GF-D8 (cell line): Measurements from ENCODE around the gene ANK3.

Source experiments
- DNase-seq: peaks from one replicate; lab custom pipeline; 2025; lab: John Stamatoyannopoulos, UW

ANK3 gene

DNA sequence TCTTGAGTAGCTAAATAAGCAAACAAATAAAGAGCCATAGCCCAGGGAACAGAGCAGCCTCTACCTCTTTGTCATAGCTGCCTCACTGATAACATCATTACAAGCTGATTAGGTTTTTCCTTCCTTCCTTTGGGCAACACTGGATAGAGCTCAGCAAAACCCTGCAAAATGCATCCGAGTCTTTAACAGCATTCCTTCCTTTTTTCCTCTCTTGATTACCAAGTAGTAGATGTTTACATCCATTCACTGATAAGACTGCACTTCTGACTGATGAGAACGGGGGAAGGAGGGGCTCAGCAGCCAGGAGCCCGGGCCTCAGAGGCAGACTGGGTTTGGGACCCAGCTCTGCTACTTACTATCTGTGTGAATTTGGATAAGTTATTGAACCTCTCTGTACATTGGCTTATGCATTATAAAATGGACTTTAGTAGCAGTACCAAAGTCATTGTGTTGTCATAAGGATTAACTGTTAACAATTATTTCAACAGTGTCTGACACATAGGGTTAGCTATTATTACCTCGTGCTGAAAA, 214.2 kb downstream of the ANK3 start:
- DNase-seq, result no peak

DNA sequence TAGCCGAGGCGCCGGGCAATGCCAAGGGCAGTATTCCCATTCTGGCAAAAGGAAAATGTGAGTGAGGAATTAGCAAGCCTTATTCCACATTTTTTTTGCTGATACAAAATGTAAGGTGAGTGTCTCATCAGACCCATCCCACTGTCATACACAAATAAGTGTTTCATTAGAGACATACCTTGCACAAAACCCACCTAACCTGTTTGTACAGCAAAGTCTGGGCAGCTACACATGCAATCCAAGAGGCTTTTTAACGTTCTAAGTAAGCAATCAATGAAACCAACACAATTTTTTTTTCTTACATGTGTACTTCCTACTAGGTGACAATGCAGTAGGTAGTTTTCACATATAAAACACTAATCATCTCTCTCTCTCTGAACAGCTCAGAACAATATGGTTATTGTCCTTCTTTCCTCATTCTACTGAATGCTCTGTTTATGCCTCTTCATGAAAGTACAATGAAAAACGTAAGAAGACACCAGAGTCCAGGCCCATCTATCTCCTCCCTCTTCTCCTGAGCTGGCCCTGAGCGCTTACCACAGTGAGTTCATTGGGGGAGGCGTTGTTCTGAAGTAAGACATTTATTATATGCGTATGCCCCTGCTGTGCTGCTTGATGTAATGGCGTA, 217.2 kb downstream of the ANK3 start:
- no peak for DNase-seq

DNA sequence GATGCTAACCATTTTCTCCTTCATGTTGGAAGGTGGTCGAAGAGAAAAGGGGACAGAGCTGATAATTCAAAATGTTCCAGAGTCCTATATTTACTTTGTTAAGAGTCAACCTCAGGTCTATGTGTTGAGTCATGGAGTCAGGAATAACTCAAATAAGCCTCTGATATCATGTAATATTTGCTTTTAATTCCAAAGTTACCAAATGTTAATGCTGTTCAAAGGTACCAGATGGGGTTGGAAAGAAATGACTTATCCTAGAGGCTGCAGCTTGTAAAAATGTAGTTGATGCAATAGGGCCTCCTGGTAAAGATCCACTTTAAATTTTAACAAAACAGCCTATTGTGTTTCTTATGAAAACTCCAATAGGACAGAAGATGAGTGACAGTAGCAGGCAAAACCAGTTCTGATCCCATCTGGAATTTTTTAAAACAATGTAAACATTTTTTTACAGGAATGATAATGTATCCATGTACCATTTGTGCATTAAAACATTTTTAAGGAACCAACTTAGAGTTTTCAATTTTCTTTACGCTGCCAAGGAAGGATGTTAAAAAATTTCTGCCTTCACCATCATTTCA, 218.2 kb downstream of the ANK3 start:
- no peak for DNase-seq

DNA sequence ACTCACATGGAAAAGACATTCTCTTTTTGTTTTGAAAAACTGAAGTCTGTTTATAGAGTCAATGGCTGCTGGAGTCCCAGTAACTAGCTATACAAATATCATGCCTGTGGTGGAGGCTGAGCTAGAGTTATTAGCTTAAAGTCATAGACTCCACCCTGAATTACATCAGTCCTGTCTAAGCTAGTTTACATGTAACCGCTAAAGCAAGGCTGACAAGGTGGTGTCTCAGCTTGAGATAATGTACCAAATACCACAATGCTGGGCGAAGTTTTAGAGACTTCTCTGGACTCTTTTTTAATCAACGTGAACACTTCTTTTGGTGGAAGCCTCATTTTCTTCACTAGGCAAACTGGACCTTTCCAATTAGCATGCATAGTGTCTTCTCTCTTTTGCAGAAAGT, 219.4 kb downstream of the ANK3 start:
- DNase-seq, result no peak

DNA sequence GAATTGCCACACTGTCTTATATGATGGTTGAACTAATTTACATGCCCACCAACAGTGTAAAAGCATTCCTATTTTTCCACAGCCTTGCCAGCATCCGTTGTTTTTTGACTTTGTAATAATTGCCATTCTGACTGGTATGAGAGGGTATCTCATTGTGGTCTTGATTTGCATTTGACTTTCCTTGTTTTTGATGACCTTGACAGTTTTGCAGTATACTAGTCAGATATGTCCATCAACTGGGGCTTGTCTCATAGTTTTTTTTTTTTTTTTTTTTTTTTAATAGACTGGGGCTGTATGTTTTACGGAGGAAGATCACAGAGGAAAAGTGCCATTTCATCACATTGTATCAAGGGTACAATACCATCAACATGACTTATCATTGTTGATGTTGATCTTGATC, 220.6 kb downstream of the ANK3 start:
- no peak for DNase-seq

DNA sequence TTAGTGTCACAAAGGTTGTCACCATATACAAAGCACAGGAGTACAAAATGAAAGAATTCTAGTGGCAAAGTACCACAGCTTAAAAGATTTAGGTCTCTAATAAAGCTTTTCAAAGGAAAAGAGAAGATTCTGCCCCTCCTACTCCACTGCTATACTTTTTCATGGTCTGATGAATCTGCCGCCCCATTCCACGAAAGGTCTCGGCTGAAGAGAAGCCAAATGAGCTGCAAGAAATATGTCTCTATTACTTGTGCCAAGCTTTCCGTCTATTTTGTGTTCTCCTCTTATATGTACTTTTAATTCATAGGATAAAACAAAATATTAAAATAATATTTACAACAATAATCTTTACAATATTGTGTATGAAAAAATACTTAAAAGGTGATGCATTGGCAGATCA, 222.6 kb downstream of the ANK3 start:
- no peak for DNase-seq

DNA sequence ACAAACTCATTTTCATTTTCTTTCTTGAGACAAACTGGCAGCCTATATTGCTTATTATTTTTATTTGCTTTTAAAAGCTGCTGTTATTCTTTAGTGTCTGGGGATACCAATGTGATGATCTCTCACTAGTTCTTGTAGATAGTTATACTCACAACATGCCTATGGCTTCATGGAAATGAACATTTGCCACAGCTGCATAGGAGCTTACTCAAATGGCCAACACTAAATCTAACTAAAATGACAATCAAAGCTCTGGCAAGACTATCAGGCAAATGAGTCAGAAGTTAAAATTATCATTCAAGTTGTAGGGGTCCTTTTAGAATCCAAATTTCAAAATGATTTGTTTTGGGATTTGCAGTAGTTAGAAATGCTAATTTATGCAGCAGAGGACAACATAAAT, 225.9 kb downstream of the ANK3 start:
- no peak for DNase-seq

DNA sequence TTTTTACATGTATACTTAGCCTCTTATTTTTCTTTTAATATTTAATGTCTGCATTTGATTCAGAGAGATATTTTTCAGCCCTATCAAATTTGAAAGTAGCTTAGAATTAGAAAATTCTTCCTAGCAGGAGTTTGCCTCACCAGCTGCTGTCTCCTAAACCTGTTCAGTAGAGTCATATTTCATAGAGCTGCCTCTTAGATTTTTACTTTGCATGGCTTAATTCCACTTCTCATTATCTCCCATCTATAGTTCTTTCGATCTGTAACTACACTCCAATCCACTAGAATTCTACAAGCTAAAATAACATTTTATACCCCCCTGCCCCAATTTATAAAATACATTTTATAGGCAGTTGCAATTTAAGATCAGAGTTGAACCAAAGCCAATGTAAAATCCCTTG, 227.0 kb downstream of the ANK3 start:
- DNase-seq, result no peak

DNA sequence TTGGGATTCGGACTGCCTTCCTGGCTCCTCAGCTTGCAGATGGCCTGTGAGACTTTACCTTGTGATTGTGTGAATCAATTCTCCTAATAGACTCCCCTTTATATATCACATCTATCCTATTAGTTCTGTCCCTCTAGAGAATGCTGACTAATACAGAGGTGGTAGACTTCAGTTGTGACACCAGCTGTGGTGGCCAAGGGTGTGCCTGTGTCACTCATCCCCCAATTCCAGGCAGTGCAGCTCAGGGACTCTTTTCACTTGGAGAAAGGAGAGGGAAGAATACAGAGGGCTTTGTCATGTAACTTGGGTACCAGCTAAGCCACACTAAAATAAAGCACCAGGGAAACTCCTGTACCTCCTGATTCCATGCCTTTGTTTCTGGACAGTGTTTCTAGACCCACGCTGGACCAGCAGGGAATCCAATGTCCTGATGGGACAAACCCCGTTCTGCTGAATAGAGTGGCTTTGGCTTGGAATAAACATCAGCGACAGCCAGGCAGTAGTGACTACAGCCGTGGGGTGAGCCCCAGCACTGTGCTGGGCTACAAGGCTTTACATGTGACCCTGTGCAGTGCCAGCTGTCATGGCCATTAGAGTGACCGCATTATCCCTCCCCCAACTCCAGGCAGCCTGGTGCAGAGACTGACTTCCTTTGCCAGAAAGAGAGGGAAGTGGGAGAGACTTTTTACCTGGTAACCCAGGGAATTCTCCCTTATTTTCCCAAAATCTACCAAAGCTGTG, 233.6 kb downstream of the ANK3 start:
- DNase-seq, result no peak

DNA sequence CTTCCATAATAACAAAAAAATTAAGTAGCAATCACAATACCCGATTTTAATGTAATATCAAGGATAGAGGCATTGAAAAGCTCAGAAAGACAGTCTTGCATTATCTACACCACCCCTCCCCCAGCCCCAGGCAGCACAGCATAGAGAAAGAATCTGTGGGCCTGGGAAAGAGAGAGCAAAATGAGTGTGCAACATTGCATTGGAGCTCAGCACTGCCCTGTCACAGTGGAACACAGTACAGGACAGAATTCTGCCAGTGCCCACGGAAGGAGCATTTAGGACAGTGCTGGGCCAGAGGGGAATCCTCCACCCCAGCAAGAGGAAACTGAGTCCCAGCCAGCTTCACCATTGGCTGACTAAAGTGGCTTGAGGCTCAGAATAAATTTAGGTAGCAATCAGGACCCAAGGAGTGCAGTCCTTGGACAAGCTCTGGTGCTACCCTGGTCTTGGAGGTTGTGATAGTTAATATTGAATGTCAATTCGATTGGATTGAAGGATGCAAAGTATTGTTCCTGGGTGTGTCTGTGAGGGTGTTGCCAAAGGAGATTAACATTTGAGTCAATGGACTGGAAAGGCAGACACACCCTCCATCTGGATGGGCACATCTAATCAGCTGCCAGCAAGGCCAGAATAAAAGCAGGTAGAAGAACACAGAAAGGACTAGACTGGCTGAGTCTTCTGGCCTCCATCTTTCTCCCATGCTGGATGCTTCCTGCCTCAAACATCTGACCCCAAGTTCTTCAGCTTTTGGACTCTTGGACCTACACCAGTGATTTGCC, 234.4 kb downstream of the ANK3 start:
- DNase-seq, result no peak

DNA sequence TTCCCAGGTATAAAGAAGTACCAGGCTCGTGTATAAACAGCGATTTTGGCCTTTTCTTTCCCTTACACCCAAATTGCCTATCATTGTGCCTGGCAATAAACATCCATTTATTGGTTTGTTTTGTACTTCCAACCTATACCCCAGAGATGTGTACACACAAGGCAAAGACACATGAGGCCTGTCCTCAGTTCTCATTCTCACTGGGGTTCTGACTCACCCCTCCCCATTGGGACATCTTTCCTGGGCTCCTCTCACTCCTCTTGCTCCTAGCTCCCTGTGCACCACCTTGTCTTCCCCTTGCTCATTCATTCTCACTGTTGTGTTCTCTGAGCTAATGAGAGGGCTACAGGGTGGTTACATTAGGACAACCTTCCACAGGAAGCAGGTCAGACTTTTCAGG, 240.7 kb downstream of the ANK3 start:
- DNase-seq, result no peak

DNA sequence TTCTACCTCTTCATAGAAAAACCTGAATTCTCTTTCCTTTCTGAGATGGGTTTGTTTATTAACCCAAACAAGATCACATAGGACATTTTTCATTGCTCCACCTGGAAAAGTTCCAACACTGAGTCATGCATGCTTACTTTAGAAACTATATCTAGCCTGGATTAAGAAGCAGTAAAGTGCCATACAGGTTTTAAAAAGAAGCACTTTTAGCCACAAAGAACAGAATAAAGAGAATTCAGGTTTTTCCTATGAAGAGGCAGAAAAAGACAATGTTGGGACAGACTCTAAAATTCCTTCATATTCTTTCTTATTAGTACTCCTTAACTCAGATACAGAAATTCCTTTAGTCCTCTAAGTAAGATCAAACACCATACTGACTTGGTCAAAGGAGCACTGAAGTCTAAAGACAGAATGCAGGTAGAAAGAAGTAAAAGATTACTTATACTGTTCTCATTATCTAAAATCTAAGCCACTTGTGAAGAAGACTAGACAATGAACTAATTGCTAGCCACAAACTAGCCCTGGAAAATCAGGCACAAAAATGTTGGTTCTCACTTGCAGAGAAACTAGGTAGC, 241.3 kb downstream of the ANK3 start:
- DNase-seq, result no peak

DNA sequence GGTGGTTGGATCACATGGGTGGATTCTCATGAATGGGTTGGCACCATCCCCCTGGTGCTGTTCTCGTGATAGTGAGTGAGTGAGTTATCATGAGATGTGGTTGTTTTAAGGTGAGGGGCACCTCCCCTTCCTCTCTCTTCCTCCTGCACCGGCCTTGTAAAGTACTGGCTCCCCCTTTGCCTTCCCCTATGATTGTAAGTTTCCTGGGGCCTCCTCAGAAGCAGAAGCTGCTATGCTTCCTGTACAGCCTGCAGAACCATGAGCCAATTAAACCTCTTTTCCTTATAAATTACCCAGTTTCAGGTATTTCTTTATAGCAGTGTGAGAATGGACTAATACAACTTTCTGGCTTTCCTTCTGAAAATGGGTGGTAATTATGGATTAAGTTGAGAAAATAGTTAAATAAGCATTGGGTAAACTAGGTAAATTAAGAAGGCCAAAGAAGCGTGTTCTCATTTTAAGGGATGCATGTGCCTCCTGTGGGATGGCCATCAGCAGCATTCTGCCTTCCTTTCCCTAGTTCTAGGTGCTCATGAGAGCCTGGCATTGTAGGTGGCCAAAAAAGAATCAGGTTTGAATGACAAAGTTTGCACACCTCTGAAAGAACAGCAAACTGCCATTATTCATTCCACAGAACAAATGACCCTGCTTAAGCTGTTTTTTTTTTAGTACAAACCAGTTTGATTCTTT, 242.0 kb downstream of the ANK3 start:
- DNase-seq, result no peak

DNA sequence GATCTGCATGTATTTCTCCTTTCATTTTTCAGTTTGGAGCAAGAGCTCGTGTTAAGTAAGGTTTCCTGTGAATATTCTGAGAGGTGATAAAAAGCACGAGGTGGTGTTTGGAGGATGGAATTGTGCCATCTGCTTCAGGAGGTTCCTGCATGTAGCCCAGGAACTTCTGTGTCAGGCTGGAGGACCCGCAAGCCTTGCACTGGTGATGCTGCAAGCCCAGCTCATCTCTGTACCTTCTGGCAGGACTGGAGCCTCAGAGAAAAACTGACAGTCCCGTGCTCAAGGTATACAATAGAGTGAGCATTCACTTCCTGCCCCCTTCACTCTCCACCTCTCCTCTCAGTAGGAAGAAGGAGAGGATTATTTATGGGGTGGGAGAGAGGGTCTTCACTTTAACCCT, 242.7 kb downstream of the ANK3 start:
- no peak for DNase-seq

DNA sequence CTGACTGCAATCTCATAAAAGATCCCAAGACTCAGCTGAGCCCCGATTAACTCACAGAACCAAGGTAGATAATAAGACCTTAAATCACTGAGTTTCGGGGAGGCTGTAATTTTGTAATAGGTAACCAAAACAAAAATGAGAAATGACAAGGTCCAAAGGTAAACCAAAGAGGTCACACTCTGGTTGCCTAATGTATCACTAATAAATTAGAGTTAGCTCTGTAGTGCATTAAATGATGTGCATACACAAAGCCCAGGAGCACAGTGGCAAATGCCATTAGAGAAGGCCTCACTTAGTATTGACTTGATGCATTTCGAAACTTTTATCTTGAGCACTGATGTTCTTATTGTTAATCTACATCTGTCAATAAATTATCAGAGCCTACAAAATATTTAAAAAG, 245.6 kb downstream of the ANK3 start:
- DNase-seq, result no peak

DNA sequence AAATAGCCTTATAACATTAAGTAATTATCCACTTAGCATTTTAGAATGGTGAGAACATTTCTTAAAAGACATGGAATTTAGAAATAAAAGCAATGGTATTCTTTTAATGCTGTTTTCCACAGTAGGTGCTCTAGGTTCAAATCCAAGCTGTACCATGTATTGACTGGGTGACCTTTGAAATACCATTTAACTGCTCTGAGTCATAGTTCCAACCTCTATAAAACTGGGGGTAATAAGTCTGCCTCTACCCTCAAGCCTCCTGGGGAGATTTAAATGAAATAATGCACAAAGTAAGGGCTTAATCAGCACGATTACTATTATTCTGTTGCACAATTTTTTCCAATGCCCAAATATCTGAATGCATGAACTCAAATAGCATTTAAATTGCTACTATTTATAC, 246.9 kb downstream of the ANK3 start:
- DNase-seq, result no peak

DNA sequence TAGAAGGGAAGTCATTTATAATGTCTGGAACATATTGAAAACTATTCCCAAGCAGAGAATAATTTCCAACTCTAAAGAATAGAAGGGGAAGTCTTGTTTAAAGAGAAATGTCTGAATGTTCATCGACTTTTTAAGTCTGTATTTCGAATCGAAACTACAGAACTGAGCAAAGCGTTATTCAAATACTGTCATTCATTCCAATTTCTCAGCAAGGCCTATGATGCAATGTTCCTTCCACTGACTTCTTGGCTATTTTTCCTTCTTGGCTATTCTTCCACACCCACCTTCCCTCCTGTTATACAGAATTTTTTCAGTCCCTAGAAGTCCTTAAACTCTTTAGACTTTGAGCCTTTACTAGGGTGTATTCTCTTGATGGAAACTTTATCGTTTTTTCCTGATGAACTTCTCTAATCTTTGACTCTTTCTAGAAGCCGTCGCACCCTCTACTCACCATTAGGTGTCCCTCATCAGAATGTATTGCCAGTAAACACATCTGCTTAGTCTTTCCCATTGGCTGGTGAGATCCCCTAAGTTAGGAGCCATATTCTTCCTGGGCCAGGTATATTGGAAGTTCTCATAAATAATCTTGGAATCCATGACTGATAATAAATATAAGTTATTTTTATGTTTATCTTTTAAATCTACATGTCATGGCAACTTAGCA, 247.6 kb downstream of the ANK3 start:
- no peak for DNase-seq

DNA sequence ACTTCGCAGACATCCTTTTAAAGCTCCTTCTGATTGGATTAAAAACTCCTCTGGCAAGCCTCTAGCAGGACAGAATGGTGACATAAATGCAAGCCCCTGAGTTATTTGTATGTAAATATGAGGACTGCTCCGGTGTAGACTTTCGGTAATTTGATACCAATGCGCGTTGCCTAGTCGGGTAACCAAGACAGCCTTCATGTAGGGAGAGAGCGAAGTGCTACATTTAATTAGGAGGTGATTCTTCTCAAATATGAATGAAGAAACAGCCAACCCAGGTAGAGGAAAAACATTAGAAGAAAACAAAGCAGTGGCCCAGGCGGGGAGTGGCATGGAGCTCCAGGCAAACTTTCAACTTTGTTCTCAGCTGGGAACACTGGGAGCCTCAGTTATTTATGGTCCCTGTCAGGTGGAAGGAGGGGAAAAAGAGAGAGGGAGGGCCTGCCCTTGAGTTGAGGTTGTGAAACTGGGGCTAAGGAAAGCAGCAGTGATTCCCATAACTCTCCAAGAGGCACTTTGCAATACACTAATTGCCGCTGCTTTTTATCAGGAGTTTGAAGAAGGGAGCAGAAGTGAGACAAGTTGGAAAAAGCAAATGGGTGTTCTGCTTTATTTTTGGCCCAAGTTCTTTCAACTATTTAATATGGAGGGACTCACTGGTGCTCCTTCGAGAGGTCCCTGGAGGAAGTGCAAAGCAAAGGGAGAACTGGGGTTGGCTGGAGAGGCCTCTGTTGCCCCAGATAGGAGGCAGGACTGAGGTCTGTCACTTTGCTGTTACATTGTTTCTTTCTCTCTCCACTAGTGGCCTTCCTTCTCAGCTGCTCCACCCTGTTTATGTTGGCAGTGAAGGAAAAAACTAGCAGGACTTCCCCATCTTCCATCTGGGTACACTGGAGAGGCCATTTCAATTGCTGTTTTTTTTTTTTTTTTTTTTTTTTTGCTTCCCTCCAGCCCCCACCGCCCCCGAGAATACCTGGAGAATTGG, 248.7 kb downstream of the ANK3 start:
- DNase-seq, result no peak

DNA sequence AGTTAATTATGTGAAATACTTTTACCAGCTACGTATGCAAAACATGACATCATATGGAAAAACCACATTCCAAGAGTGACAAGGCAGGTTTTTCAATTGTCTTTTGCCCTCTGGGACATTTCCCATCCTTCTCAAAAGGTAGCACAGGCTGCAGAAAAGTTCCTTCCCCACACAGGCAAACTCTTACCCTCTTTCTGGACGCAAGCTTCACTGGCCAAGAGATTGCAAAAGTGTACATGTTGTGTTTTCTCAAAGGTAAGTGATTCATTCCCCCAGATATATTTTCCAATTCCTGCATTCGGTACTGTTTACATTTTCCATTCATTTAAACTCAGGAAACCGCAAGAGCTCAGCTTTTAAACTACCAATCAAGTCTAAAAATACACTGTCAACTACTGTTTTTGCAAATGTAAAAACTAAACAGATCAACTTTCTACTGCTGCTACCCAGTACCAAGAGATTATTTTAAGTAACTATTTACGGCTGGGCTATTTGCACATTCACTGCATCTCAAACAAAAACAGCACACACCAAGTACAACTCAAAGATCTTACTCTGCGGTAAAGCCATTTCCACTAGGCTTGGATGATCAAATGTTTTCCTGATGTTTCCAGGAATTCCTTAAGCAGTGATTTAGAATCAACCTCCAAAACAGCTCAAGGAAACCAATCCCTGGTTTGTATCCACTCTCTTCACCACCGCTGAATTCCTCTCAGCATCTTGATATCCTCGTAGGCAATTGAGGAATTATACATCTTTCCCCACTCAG, 249.7 kb downstream of the ANK3 start:
- DNase-seq, result no peak
